Activated CD4-positive, alpha-beta T cell treated with anti-CD3 and anti-CD28 coated beads, Interleukin-2, amount 50 U/mL, for 48 hours (primary cell): ENCODE results near the gene SEMA7A.

Source experiments
- DNase-seq, 2 experiments: peaks; one replicate each; pipeline ENCODE4 v3.0.0-alpha.2; 2020

SEMA7A gene

GRCh38 chr15:74429781-74430400 lies 3.9 kb downstream of the SEMA7A start:
- no peak for DNase-seq

GRCh38 chr15:74428970-74429780 lies 4.6 kb downstream of the SEMA7A start:
- no peak for DNase-seq

- no peak for DNase-seq
Observed at GRCh38 chr15:74428442-74428787, 5.3 kb downstream of the SEMA7A start.

- no peak for DNase-seq
Observed at GRCh38 chr15:74427607-74428441, 5.9 kb downstream of the SEMA7A start.

- no peak for DNase-seq
Observed at GRCh38 chr15:74426404-74427281, 7.1 kb downstream of the SEMA7A start.

GRCh38 chr15:74425630-74426029 lies 8.1 kb downstream of the SEMA7A start:
- DNase-seq: no peak

- no peak for DNase-seq
Observed at GRCh38 chr15:74424901-74425528, 8.7 kb downstream of the SEMA7A start.

GRCh38 chr15:74423431-74424257 lies 10.1 kb downstream of the SEMA7A start:
- no peak for DNase-seq

GRCh38 chr15:74422652-74423430 lies 10.9 kb downstream of the SEMA7A start:
- DNase-seq: no peak

GRCh38 chr15:74422265-74422651 lies 11.5 kb downstream of the SEMA7A start:
- DNase-seq: no peak

- DNase-seq: no peak
Observed at GRCh38 chr15:74421302-74422245, 12.2 kb downstream of the SEMA7A start.

GRCh38 chr15:74420193-74420905 lies 13.4 kb downstream of the SEMA7A start:
- DNase-seq: no peak

- no peak for DNase-seq
Observed at GRCh38 chr15:74419432-74419831, 14.3 kb downstream of the SEMA7A start.

- no peak for DNase-seq
Observed at GRCh38 chr15:74418575-74419338, 15.0 kb downstream of the SEMA7A start.

- DNase-seq: no peak
Observed at GRCh38 chr15:74417670-74418069, 16.1 kb downstream of the SEMA7A start.

- no peak for DNase-seq
Observed at GRCh38 chr15:74417225-74417624, 16.5 kb downstream of the SEMA7A start.
